H1 (cell line): ENCODE results near the gene PREX1.

Experiments
- CHD2 ChIP-seq: IDR thresholded peaks from 2 replicates; pipeline ENCODE4 v1.6.1; 2012; ENCODE audit warnings: low read length, improper control_type of control experiment
- CHD7 ChIP-seq: fragments of 300-600 bp; sonication (generic); IDR thresholded peaks from 2 replicates; pipeline ENCODE4 v1.7.1; 2012; ENCODE audit warnings: low read length, moderate library complexity, mild to moderate bottlenecking, inconsistent platforms; ENCODE audit not compliant: insufficient replicate concordance
- JUN ChIP-seq: IDR thresholded peaks from 2 replicates; pipeline ENCODE4 v1.6.1; 2011; ENCODE audit warnings: low read depth, mild to moderate bottlenecking, improper control_type of control experiment, low read length
- JUND ChIP-seq: IDR thresholded peaks from 2 replicates; pipeline ENCODE4 v1.6.1; 2011; ENCODE audit warnings: mild to moderate bottlenecking, improper control_type of control experiment, low read length
- PHF8 ChIP-seq: fragments of 200-600 bp; sonication (generic); conservative IDR thresholded peaks from 2 replicates; pipeline ENCODE4 v1.7.1; 2012; ENCODE audit warnings: low read depth, mild to moderate bottlenecking, inconsistent platforms, low read length, moderate library complexity
- POLR2A ChIP-seq, 2 experiments: IDR thresholded peaks; 1 replicate in 1 of 2; 2 replicates in 1 of 2; pipeline ENCODE4 v1.6.1; 2011; ENCODE audit warnings: low read depth in 2 of 2, low read length in 2 of 2, mild to moderate bottlenecking in 2 of 2; ENCODE audit errors: control extremely low read depth in 1 of 2
- POLR2AphosphoS5 ChIP-seq: IDR thresholded peaks from 2 replicates; pipeline ENCODE4 v1.6.1; 2011; ENCODE audit warnings: low read depth, low read length
- RXRA ChIP-seq: IDR thresholded peaks from 2 replicates; pipeline ENCODE4 v1.6.1; 2011; ENCODE audit warnings: low read depth, mild to moderate bottlenecking, low read length, moderate library complexity; ENCODE audit not compliant: insufficient read depth
- SAP30 ChIP-seq: fragments of 300-600 bp; sonication (generic); IDR thresholded peaks from 2 replicates; pipeline ENCODE4 v1.7.1; 2012; ENCODE audit warnings: low read length, moderate library complexity, mild to moderate bottlenecking, inconsistent platforms; ENCODE audit not compliant: insufficient read depth, insufficient replicate concordance
- SP2 ChIP-seq: IDR thresholded peaks from 2 replicates; pipeline ENCODE4 v1.6.1; 2012; ENCODE audit warnings: mild to moderate bottlenecking, low read length, inconsistent platforms
- ZNF274 ChIP-seq: IDR thresholded peaks from 2 replicates; pipeline ENCODE4 v1.7.0; 2012; ENCODE audit warnings: low read length, borderline replicate concordance; ENCODE audit errors: extremely low read depth
- TF ChIP-seq, protein P1 (sequence below), 3 experiments: IDR thresholded peaks; 1 replicate in 2 of 3; 2 replicates in 1 of 3; pipeline versions ENCODE4 v1.5.1 to v1.6.1; 2011; ENCODE audit warnings: low read length in 3 of 3, mild to moderate bottlenecking in 3 of 3, inconsistent platforms in 2 of 3, low read depth in 1 of 3, moderate library complexity in 1 of 3; ENCODE audit not compliant: insufficient read depth in 1 of 3; ENCODE audit errors: control extremely low read depth in 1 of 3
- TF ChIP-seq, protein P2 (sequence below): IDR thresholded peaks from 2 replicates; pipeline ENCODE4 v1.6.1; 2012; ENCODE audit warnings: inconsistent platforms

DNA sequence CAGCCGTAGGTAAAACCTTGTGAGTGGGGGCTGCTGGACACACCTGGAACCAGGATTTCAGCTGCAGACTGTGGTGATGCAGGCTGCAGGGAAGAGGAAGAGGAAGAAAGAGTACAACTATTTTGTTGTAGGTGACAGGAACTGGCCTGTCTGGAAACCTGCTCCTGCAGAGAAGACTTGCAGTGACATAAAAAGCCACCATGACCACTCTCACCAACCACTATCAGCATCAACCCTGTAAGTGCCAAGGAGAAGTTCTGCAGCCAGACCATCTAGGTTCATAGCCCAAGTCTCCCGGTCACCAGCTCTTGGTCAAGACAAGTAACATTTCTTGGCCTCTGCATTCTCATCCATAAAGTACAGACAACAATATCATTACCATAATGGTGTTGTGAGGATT is 91.2 kb downstream of the PREX1 start:
- TF ChIP-seq, protein P1, sequence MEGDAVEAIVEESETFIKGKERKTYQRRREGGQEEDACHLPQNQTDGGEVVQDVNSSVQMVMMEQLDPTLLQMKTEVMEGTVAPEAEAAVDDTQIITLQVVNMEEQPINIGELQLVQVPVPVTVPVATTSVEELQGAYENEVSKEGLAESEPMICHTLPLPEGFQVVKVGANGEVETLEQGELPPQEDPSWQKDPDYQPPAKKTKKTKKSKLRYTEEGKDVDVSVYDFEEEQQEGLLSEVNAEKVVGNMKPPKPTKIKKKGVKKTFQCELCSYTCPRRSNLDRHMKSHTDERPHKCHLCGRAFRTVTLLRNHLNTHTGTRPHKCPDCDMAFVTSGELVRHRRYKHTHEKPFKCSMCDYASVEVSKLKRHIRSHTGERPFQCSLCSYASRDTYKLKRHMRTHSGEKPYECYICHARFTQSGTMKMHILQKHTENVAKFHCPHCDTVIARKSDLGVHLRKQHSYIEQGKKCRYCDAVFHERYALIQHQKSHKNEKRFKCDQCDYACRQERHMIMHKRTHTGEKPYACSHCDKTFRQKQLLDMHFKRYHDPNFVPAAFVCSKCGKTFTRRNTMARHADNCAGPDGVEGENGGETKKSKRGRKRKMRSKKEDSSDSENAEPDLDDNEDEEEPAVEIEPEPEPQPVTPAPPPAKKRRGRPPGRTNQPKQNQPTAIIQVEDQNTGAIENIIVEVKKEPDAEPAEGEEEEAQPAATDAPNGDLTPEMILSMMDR (IDR thresholded peaks at IDR 0.05; ENCODE audit: control extremely low read depth in 1 of 3, insufficient read depth in 1 of 3, low read depth in 1 of 3, low read length in 3 of 3) = no peak
- TF ChIP-seq JUND (no peak), CHD2 (no peak), ZNF274 (no peak), POLR2AphosphoS5 (no peak), CHD7 (no peak), SP2 (no peak), RXRA (no peak), SAP30 (no peak), POLR2A (IDR thresholded peaks at IDR 0.05; ENCODE audit: control extremely low read depth in 1 of 2, low read depth in 2 of 2, low read length in 2 of 2) (no peak), PHF8 (no peak), JUN (no peak)
- TF ChIP-seq, protein P2, sequence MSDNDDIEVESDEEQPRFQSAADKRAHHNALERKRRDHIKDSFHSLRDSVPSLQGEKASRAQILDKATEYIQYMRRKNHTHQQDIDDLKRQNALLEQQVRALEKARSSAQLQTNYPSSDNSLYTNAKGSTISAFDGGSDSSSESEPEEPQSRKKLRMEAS = no peak
